Thymus (tissue), 11 donors: ENCODE measurements around the gene PTDSS2. TPM values are rescaled to one million over a fixed set of nuclear protein-coding genes. Genes with fewer than 3 reads are reported as not detected.
"Not testable (repeated sequence)": the region's sequence is repeated elsewhere in the genome, so short reads cannot be mapped to it uniquely, and the experiment has no call there.

ENCODE experiments used
- DNase-seq, 9 donors: peaks; one replicate each; pipeline ENCODE4 v3.0.0-alpha.2; 2013; ENCODE audit warnings: low spot score in 9 of 9, low read depth in 6 of 9, missing footprints in 1 of 9
- H3K27ac ChIP-seq, 2 donors: one replicate each; pipeline ENCODE4 v1.5.1; 2013; ENCODE audit warnings: control low read depth in 1 of 2, low read depth in 1 of 2, low read length in 1 of 2, mild to moderate bottlenecking in 1 of 2, moderate library complexity in 1 of 2
- H3K27me3 ChIP-seq, 2 donors: one replicate each; pipeline ENCODE4 v1.5.1; 2013; ENCODE audit warnings: low read length in 1 of 2; ENCODE audit not compliant: control insufficient read depth in 2 of 2, insufficient read depth in 1 of 2
- H3K36me3 ChIP-seq, 2 donors: one replicate each; pipeline ENCODE4 v1.5.1; 2013; ENCODE audit warnings: low read length in 1 of 2, mild to moderate bottlenecking in 1 of 2, moderate library complexity in 1 of 2; ENCODE audit not compliant: control insufficient read depth in 2 of 2, insufficient read depth in 2 of 2
- H3K4me1 ChIP-seq, 2 donors: one replicate each; pipeline ENCODE4 v1.5.1; 2013; ENCODE audit warnings: low read length in 2 of 2; ENCODE audit not compliant: control insufficient read depth in 2 of 2, insufficient read depth in 2 of 2
- H3K4me3 ChIP-seq, 2 donors: one replicate each; pipeline ENCODE4 v1.5.1; 2013; ENCODE audit warnings: low read length in 2 of 2, control low read depth in 1 of 2, mild to moderate bottlenecking in 1 of 2
- H3K9me3 ChIP-seq, 2 donors: one replicate each; pipeline ENCODE4 v1.5.1; 2013; ENCODE audit warnings: low read length in 1 of 2, mild to moderate bottlenecking in 1 of 2; ENCODE audit not compliant: control insufficient read depth in 2 of 2, insufficient read depth in 1 of 2
- WGBS: extraction: QIAGEN DNeasy Blood & Tissue Kit; methylation state at CpG from one replicate; pipeline ENCODE4 v1.1.7; 2013; 5-methylcytosine and 5-hydroxymethylcytosine counted together
- polyA plus RNA-seq: library from polyadenylated mRNA; stranded (reverse); fragments of 200-250 nt; gene quantifications from one replicate; pipeline ENCODE4 v1.2.3, GENCODE V29; 2013
- total RNA-seq: library from RNA; stranded (reverse); fragments of 120-200 nt; gene quantifications from one replicate; pipeline ENCODE4 v1.2.4, GENCODE V29; 2013
- donor health status: healthy.

Gene PTDSS2
- total and polyA plus RNA-seq, 2 donors: 12.1 to 24.1 TPM

- not testable (repeated sequence) for H3K4me3 ChIP-seq, H3K27me3 ChIP-seq, H3K36me3 ChIP-seq, H3K4me1 ChIP-seq, H3K9me3 ChIP-seq, DNase-seq
- H3K27ac ChIP-seq: peak overlapping the region in 1 of 2 donors; percentile 47
- WGBS: 93% methylated on average over 19 of the region's 19 CpGs
These were observed 19.1 kb downstream of the PTDSS2 start for GRCh38 chr11:469026-469683.

- H3K4me3 ChIP-seq: no peak overlapping the region
- WGBS: 95% methylated on average over 28 of the region's 28 CpGs
- DNase-seq: no peak
These were observed 19.8 kb downstream of the PTDSS2 start for GRCh38 chr11:469684-470560.

GRCh38 chr11:471468-472145, 21.5 kb downstream of the PTDSS2 start:
- no peak for DNase-seq
- H3K4me3 ChIP-seq: no peak overlapping the region
- no peaks in the 10 kb centered on the region for H3K9me3 ChIP-seq
- H3K4me1 ChIP-seq: peaks cover 0 to 5% of the 10 kb centered on the region in 2 donors
- H3K27ac ChIP-seq: no peak overlapping the region
- peaks cover 4 to 10% of the 10 kb centered on the region in 2 donors for H3K36me3 ChIP-seq
- no peaks in the 10 kb centered on the region for H3K27me3 ChIP-seq
- WGBS: 97% methylated on average over 61 of the region's 61 CpGs

More at GRCh38 chr11:469684-470560, 19.8 kb downstream of the PTDSS2 start:
- H3K36me3 ChIP-seq: peaks cover 3 to 4% of the 10 kb centered on the region in 2 donors
- H3K27ac ChIP-seq: peak overlapping the region in 1 of 2 donors; percentile 47
- no peaks in the 10 kb centered on the region for H3K27me3 ChIP-seq
- H3K9me3 ChIP-seq: no peaks in the 10 kb centered on the region
- H3K4me1 ChIP-seq: peaks cover 0 to 5% of the 10 kb centered on the region in 2 donors

- WGBS: 98% methylated on average over 13 of the region's 13 CpGs
- DNase-seq: no peak
These were observed 22.2 kb downstream of the PTDSS2 start for GRCh38 chr11:472272-472671.

GRCh38 chr11:472816-473215, 22.7 kb downstream of the PTDSS2 start:
- H3K27me3 ChIP-seq: no peaks in the 10 kb centered on the region
- no peak overlapping the region for H3K4me3 ChIP-seq
- peaks cover 0 to 5% of the 10 kb centered on the region in 2 donors for H3K4me1 ChIP-seq
- H3K27ac ChIP-seq: no peak overlapping the region
- H3K36me3 ChIP-seq: peaks cover 0 to 10% of the 10 kb centered on the region in 2 donors
- 97% methylated on average over 28 of the region's 28 CpGs for whole genome bisulfite sequencing
- H3K9me3 ChIP-seq: no peaks in the 10 kb centered on the region
- DNase-seq: no peak

More at GRCh38 chr11:472272-472671, 22.2 kb downstream of the PTDSS2 start:
- no peaks in the 10 kb centered on the region for H3K9me3 ChIP-seq
- no peak overlapping the region for H3K27ac ChIP-seq
- H3K36me3 ChIP-seq: peaks cover under 1 to 10% of the 10 kb centered on the region in 2 donors
- no peaks in the 10 kb centered on the region for H3K27me3 ChIP-seq
- H3K4me3 ChIP-seq: no peak overlapping the region
- peaks cover 0 to 5% of the 10 kb centered on the region in 2 donors for H3K4me1 ChIP-seq

GRCh38 chr11:473415-473814, 23.3 kb downstream of the PTDSS2 start:
- no peak overlapping the region for H3K27ac ChIP-seq
- 98% methylated on average over 19 of the region's 19 CpGs for WGBS
- DNase-seq: no peak
- H3K4me3 ChIP-seq: no peak overlapping the region
- H3K36me3 ChIP-seq: peaks cover 0 to 10% of the 10 kb centered on the region in 2 donors
- H3K27me3 ChIP-seq: no peaks in the 10 kb centered on the region
- H3K9me3 ChIP-seq: no peaks in the 10 kb centered on the region
- peaks cover 0 to 5% of the 10 kb centered on the region in 2 donors for H3K4me1 ChIP-seq

- no peaks in the 10 kb centered on the region for H3K9me3 ChIP-seq
These were observed 24.1 kb downstream of the PTDSS2 start for GRCh38 chr11:473962-474785.

GRCh38 chr11:474914-475506, 24.9 kb downstream of the PTDSS2 start:
- WGBS: 96% methylated on average over 48 of the region's 48 CpGs
- Histone ChIP-seq H3K4me1 (peaks cover 0 to 4% of the 10 kb centered on the region in 2 donors), H3K27me3 (no peaks in the 10 kb centered on the region), H3K36me3 (peaks cover 0 to 16% of the 10 kb centered on the region in 2 donors), H3K4me3 (no peak overlapping the region), H3K9me3 (no peaks in the 10 kb centered on the region), H3K27ac (no peak overlapping the region)
- no peak for DNase-seq

More at GRCh38 chr11:473962-474785, 24.1 kb downstream of the PTDSS2 start:
- peaks cover 0 to 14% of the 10 kb centered on the region in 2 donors for H3K36me3 ChIP-seq
- H3K4me3 ChIP-seq: no peak overlapping the region
- no peaks in the 10 kb centered on the region for H3K27me3 ChIP-seq
- whole genome bisulfite sequencing: 93% methylated on average over 22 of the region's 22 CpGs
- no peak overlapping the region for H3K27ac ChIP-seq
- no peak for DNase-seq
- peaks cover 0 to 5% of the 10 kb centered on the region in 2 donors for H3K4me1 ChIP-seq
